ENCODE data around the gene STPG3. TPM values are rescaled to one million over a fixed set of nuclear protein-coding genes. Genes with fewer than 3 reads are reported as not detected.
"Not testable (repeated sequence)": the region's sequence is repeated elsewhere in the genome, so short reads cannot be mapped to it uniquely, and the experiment has no call there.

Gene STPG3
- total RNA-seq, 1 experiment from 2014 or later, result not detected

- no peak for DNase-seq (ENCODE audit: low spot score)
These were observed 6.3 kb upstream of the STPG3 start for GRCh38 chr9:137244486-137245449.

DNA sequence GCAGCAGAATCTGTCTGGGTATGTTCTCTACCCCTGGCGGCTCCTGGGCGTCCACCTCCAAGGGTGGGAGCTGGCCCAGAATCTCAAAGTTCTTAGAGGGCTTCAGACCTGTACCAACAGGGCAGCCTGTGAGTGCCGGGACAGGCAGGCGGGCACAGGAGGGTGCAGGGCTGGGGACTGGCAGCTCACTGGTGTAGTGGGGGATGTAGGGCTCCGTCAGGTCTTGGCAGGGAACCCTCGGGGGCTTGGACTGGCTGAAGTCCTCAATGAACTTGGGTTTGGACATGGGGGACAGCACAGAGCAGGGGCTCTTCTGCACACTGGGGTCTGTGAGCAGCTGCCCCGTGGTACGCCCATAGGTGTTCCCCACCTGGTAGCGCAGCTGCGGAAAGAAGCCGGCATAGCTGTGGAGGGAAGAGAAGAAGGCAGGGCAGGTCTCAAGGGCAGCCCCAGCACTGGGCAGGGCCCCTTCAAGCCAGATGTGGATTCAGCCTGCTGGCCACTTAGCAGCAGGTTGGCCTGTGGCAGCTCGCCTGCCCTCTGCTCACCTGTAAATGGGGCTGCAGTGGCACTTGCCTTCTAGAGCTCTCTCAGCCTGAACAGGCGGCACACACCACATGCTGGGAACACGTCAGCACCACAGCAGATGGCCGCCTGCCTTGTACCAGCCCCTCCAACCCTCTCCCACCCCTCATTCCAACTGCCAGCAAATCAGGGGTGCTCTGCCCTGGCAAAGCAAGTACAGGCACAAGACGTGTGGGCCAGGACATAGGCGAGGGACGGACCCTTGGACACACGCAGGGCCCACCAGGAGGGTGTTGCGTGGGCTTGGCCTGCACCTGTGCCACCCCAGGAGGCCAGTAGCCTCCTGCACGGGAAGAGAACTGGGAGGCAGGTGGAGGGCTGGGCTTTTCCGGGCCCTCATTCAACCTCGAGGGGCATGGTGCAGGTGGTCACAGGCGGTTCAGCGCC lies 5.3 kb upstream of the STPG3 start:
- DNase-seq (ENCODE audit: low spot score), result no peak

DNA sequence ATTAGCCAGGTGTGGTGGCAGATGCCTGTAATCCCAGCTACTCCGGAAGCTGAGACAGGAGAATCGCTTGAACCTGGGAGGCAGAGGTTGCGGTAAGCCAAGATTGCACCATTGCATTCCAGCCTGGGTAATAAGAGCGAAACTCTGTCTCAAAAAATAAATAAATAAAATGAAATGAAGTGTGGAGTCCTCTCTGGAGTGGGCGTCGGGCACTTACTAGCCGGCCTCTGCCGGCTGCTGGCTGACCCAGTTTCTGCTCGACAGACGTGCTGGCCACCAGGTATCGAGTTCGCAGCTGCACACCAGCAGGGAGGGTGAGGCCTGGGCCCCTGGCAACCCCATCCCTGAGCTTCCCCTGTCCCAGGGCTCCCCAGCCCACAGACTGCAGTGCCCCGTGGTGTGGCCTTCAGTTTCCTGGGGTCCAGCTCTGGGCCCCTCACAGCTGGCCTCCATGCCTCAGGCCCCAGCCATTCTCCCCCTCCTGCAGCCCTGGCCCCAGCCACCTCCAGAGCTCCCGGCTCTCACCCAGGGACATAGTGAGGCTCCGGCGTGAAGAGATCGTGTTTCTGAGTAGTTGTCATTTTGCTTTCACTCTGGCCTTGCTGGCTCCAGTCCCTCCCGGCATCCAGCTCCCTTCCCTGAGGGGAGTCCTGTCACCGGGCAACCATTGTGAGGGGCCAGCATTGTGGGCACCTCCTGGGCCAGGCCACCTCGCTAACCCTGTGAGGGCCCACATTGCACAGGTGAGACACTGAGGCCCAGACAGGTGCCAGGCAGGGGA lies 3.8 kb upstream of the STPG3 start:
- DNase-seq (ENCODE audit: low spot score), result no peak

DNA sequence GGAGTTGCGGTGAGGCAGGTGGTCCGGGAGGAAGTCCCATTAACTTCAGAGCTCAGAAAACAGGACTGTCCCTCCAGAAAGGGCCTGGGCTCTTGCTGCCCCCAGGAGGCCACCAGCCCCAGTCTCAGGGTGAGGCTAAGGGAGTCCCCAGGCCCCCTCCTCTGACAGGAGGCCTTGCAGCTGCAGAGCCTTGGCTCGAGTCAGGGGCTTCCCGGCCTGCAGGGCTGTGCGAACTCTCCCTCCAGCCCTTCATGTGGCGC lies 3.2 kb upstream of the STPG3 start:
- no peak for DNase-seq (ENCODE audit: low spot score)

DNA sequence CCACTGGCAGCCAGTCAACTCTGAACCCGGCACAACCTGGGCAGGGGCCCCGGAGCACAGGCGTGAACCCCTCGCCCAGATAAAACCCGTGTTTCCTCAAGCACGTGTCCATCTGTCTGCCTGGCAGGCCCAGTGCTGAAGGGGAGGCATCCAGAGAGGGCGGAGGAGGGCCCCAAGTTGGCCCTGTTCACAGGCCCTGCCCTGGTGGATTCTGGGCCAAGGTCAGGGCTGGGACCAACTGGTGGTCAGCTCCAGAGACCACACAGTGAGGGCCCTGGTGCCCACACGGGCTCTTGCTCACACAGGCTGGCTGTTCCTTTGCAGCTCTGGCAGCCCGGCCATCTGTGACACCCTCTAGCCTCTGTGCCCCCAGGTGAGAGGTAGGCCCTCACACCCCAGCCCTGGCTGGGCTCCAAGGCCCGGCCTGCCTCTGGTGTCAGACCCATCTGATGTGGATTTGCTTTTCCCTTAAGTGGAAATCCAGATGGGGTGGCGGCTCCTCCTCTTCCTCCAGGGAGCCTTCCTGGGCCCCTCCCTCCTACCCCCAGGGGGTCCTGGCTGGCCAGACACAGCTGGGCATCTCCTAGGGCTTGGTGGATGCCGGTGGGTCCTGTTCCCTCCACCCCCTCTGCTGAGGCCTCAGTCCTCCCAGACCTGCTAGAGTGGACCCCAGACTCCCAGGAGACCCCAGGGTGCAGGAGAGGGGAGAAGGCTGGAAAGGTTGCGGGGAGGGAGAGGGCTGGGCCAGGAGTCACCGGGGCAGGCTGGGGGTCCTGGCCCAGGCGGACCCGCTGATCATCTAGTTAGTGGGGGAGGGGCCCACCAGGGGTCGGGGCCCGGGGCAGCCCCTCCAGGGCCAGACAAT lies 525 bp upstream of the STPG3 start:
- DNase-seq (ENCODE audit: low spot score), result no peak

GRCh38 chr9:137251490-137252268 lies 593 bp downstream of the STPG3 start:
- DNase-seq (ENCODE audit: low spot score), result no peak

GRCh38 chr9:137252555-137253506 lies 1.7 kb downstream of the STPG3 start:
- no peak for DNase-seq (ENCODE audit: low spot score)

GRCh38 chr9:137253717-137254623 lies 2.9 kb downstream of the STPG3 start:
- no peak for DNase-seq (ENCODE audit: low spot score)

DNA sequence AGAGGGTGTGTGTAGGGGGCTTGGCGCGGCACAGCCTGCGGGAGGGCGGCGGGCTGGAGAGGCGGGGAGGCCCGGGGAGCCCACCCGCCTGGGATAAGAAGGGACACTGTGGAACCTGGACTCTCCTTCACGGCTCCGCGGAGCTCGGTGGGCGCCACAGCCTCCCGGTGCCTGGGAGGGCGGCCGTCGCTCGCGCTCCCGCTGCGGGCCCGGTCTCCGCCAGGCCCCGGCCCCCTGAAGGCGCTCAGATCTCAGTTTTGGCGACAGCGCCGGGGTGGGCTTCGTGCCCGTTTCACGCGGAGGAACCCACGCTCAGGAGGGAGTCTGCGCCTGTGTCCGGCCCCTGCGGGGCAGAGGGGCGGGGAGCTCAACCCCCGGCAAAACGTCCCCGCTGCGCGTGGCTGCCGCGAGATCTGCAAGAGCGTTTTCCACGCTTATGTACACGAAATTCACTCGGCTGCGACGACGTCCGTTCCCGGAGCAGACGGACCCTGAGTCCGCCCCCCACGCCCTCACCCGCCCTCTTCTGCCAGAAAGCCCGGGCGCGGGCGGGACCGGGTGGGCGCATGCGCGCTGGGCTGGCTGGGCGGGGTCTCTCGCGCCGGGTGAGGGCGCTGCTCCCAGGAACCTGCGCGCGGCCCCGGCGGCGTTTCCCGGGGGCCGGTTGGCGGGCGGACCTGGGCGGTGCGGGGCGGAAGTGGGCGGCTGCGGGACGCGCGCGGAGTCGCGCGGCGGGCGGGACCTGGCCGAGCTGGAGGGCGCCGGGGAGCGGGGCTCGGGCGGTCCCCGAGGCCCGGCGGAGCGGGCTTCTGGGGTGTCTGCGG lies 3.8 kb downstream of the STPG3 start, which contains the start of gene NELFB:
TSS of gene NELFB (plus strand) at position 704 of the 824 bp plus-strand sequence.
- DNase-seq (ENCODE audit: low spot score), result peak; percentile 61

DNA sequence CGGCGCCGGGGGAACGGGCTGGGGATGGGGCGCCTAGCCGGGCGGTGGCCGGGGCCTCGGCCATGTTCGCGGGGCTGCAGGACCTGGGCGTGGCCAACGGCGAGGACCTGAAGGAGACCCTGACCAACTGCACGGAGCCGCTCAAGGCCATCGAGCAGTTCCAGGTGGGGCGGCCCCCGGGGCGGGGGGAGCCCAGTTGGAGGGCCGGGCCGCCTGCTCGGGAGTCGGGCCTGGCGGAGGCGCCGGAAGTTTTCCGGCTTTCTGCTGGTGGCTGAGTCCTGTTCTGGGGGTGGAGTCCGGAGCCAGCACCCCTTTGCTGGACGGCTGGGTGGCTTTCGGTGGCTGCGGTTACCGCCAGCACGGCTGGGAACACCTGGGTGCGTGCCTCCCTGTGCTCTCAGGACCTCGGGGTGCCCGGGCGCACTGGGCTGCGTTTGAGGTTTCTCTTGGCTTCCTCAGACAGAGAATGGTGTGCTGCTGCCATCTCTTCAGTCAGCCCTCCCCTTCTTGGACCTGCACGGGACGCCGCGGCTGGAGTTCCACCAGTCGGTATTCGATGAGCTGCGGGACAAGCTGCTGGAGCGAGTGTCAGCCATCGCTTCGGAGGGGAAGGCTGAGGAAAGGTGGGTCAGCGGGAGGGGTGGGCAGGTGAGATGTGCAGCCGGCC lies 4.5 kb downstream of the STPG3 start:
- no peak for DNase-seq (ENCODE audit: low spot score)

GRCh38 chr9:137256362-137256761 lies 5.3 kb downstream of the STPG3 start:
- no peak for DNase-seq (ENCODE audit: low spot score)

- DNase-seq (ENCODE audit: low spot score), result no peak
These were observed 5.8 kb downstream of the STPG3 start for GRCh38 chr9:137256856-137257255.

DNA sequence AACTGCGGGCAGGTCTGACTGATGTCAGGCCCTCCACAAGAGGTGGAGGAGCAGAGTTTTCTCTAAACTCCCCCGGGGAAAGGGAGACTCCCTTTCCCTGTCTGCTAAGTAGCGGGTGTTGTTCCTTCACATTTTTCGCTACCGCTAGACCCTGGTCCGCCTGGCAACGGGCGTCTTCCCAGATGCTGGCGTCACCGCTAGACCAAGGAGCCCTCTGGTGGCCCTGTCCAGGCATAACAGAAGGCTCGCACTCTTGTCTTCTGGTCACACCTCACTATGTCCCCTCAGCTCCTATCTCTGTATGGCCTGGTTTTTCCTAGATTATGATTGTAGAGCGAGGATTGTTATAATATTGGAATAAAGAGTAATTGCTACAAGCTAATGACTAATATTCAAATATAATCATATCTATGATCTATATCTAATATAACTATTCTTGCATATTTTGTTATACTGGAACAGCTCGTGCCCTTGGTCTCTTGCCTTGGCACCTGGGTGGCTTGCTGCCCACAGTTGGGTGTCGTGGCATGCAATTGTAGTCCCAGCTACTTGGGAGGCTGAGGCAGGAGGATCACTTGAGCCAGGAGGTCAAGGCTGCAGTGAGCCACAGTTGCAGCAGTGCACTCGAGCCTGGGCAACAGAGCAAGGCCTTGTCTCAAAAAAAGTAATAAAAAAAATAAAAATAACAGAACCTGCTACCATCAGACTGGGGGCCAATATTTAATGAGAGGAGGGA lies 11.3 kb downstream of the STPG3 start:
- DNase-seq (ENCODE audit: low spot score), result not testable (repeated sequence)

DNA sequence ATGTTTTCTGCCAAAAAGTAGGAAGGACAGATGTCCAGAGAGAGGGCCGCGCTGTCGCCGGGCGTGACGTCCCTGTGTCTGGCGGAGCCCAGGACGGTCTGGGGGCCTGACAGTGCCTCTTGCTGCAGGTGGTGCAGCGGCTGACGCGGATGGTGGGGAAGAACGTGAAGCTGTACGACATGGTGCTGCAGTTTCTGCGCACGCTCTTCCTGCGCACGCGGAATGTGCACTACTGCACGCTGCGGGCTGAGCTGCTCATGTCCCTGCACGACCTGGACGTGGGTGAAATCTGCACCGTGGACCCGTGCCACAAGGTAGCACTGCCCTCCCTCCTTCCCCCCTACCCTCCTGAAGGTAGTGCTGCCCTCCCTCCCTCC lies 11.8 kb downstream of the STPG3 start:
- no peak for DNase-seq (ENCODE audit: low spot score)

DNA sequence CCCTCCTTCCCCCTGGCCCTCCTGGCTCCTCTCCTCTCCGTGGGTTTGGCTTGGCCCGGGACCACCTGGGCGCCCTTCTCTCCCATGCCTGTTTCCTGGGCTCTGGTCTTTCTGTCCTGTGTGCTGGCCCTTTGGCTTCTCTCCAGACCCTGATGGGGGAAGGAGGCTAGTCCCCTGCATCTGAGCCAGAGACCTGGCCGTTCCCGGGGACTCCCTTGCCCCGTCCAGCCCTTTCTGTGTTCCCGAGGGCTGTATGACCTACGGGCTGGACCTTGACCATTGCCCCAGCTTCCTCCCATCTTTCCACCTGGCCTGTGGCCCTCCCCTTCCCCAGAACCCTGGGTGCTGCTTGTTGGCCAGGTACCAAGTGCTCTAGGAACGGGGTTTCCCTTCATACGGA lies 12.4 kb downstream of the STPG3 start:
- DNase-seq (ENCODE audit: low spot score), result no peak

DNA sequence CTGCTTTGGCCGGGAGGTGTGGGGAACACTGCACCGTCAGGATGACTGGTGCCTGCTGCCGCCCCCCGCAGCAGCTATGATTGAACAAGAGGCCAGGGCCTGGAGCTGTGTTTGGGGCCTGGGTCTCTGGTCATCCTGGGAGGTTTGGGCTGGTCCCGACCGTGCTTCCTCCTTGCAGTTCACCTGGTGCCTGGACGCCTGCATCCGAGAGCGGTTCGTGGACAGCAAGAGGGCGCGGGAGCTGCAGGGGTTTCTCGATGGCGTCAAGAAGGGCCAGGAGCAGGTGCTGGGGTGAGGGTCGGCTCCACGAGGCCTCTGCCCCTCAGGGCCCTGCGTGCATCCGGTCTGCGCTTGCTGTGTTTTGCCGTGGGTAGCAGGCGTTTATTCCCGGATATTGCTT lies 13.0 kb downstream of the STPG3 start:
- no peak for DNase-seq (ENCODE audit: low spot score)
